Osteoblast (primary cell): ENCODE measurements around the gene DHX36. TPM values are rescaled to one million over a fixed set of nuclear protein-coding genes. Genes with fewer than 3 reads are reported as not detected.
A peak's percentile ranks its signal among the peaks of the same experiment; 100 is the strongest.

Experiments
- DNase-seq: peaks from one replicate; pipeline ENCODE4 v3.0.0; 2011; ENCODE audit warnings: low spot score, mixed read lengths; ENCODE audit not compliant: insufficient read length; ENCODE audit errors: missing footprints
- H2AFZ ChIP-seq: 2 replicates; pipeline ENCODE4 v1.6.0; 2011; ENCODE audit warnings: mild to moderate bottlenecking, low read length
- H3K27ac ChIP-seq: 2 replicates; pipeline ENCODE4 v1.5.1; 2011; ENCODE audit warnings: mild to moderate bottlenecking, low read depth, low read length, moderate library complexity
- H3K27me3 ChIP-seq: 2 replicates; pipeline ENCODE4 v1.6.0; 2012; ENCODE audit warnings: mild to moderate bottlenecking, control low read depth, inconsistent platforms, low read length, moderate library complexity; ENCODE audit not compliant: insufficient read depth
- H3K36me3 ChIP-seq: 2 replicates; pipeline ENCODE4 v1.5.1; 2011; ENCODE audit warnings: mild to moderate bottlenecking, low read length, control low read depth, moderate library complexity; ENCODE audit not compliant: insufficient read depth
- H3K4me1 ChIP-seq: 2 replicates; pipeline ENCODE4 v1.5.1; 2011; ENCODE audit warnings: mild to moderate bottlenecking, low read length, control low read depth, moderate library complexity; ENCODE audit not compliant: insufficient read depth
- H3K4me2 ChIP-seq: 2 replicates; pipeline ENCODE4 v1.6.0; 2011; ENCODE audit warnings: mild to moderate bottlenecking, low read length; ENCODE audit not compliant: insufficient read depth
- H3K4me3 ChIP-seq: fragments of 200-600 bp; sonication (generic); 3 replicates; pipeline ENCODE4 v1.5.1; 2012; ENCODE audit warnings: mild to moderate bottlenecking, low read length, inconsistent platforms; ENCODE audit not compliant: insufficient read depth
- H3K79me2 ChIP-seq: 2 replicates; pipeline ENCODE4 v1.6.0; 2012; ENCODE audit warnings: mild to moderate bottlenecking, low read length, control low read depth, inconsistent platforms; ENCODE audit not compliant: insufficient read depth
- H3K9me3 ChIP-seq: 2 replicates; pipeline ENCODE4 v1.5.1; 2011; ENCODE audit warnings: low read depth, low read length, control low read depth
- H4K20me1 ChIP-seq: 2 replicates; pipeline ENCODE4 v1.6.0; 2012; ENCODE audit warnings: mild to moderate bottlenecking, low read length, control low read depth; ENCODE audit not compliant: insufficient read depth
- total RNA-seq: library from RNA; depleted of rRNA; stranded (reverse); fragments of >200 nt; gene quantifications from 2 replicates; pipeline ENCODE4 v1.2.3, GENCODE V29; 2012
- TF ChIP-seq, protein P1 (sequence below): IDR thresholded peaks from 2 replicates; pipeline ENCODE4 v1.5.1; 2011; ENCODE audit warnings: mild to moderate bottlenecking, low read depth, low read length, moderate library complexity; ENCODE audit errors: extremely low read depth

Gene DHX36
- total RNA-seq, 1 donor: 40.2 TPM

DNA sequence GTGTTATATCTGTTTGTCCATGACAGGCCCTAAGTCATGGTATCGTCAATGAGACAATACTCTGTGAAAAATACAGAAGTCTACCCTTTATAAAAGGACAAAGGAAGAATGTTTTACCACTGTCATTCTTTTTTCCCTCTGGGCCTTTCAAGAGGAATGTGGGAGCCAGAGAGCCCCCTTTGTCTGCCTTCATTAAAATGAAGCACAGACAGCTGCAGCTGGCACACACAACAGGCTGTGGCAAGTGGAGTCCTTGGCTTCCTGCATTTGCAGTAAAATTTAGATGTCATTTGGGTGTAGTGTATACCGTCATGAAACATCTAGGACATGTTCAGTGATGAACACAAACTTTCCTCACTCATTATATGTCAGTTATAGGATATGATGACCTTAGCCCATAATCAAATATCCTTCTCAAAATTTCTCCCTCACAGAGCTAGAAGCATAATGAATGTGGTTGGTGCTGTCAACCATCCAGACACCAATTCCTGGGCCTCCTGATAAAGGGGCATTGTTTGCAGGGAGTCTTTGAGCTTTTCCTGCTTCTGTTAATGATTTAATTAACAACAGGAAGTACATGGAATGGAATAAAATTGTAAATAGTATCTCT lies 76.4 kb downstream of the DHX36 start:
- Histone ChIP-seq H3K27me3 (no peaks in the 10 kb centered on the region), H3K27ac (no peak overlapping the region), H3K36me3 (peaks cover 6% of the 10 kb centered on the region), H3K4me2 (no peak overlapping the region), H3K9me3 (no peaks in the 10 kb centered on the region), H2AFZ (no peak overlapping the region), H3K4me3 (no peak overlapping the region), H3K79me2 (no peaks in the 10 kb centered on the region), H4K20me1 (no peaks in the 10 kb centered on the region), H3K4me1 (peaks cover 9% of the 10 kb centered on the region)
- TF ChIP-seq, protein P1, sequence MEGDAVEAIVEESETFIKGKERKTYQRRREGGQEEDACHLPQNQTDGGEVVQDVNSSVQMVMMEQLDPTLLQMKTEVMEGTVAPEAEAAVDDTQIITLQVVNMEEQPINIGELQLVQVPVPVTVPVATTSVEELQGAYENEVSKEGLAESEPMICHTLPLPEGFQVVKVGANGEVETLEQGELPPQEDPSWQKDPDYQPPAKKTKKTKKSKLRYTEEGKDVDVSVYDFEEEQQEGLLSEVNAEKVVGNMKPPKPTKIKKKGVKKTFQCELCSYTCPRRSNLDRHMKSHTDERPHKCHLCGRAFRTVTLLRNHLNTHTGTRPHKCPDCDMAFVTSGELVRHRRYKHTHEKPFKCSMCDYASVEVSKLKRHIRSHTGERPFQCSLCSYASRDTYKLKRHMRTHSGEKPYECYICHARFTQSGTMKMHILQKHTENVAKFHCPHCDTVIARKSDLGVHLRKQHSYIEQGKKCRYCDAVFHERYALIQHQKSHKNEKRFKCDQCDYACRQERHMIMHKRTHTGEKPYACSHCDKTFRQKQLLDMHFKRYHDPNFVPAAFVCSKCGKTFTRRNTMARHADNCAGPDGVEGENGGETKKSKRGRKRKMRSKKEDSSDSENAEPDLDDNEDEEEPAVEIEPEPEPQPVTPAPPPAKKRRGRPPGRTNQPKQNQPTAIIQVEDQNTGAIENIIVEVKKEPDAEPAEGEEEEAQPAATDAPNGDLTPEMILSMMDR: no peak
- no peak for DNase-seq

DNA sequence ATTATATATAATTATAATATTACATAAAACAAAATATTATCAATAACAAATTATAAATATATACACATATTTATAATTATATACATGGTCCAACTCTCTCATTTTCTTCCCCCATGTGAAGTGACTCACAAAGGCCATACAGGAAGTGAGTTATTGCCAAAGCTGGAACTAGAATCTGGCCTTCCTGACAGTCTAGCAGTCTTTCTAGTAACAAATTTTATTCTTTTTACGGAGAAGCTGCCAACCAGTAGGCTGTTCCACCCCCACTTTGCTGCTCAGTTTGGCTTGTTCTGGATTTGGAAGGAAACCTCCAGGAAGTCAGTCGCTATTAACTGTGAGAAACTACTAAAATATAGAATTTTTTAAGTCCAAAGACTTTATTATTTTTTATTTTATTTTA lies 79.6 kb downstream of the DHX36 start:
- TF ChIP-seq, protein P1: no peak
- H3K27ac ChIP-seq: no peak overlapping the region
- no peak overlapping the region for H3K4me3 ChIP-seq
- DNase-seq: peak; percentile 39
- H4K20me1 ChIP-seq: no peaks in the 10 kb centered on the region
- peak overlapping the region; percentile 8 for H3K4me2 ChIP-seq
- no peaks in the 10 kb centered on the region for H3K27me3 ChIP-seq
- no peaks in the 10 kb centered on the region for H3K36me3 ChIP-seq
- H2AFZ ChIP-seq: no peak overlapping the region
- H3K79me2 ChIP-seq: no peaks in the 10 kb centered on the region
- peaks cover 9% of the 10 kb centered on the region for H3K4me1 ChIP-seq
- no peaks in the 10 kb centered on the region for H3K9me3 ChIP-seq

DNA sequence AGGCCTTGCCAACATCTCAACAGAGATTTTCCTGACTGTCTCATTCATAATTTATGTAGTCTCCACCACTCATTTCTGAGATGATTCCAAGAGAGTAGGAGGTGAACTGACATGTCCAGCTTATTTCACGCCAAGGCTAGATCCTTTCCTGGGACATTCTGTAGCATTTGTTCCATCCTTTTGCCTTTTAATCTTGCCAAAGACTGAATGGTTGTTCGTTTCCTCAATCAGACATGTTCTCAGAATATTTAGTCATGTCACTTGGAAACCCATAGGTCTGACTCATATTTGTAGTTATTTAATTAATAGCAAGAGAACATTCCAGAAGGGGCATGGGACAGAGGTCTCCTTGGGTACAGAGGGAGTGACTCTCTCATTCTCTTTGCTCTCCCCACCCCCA lies 80.9 kb downstream of the DHX36 start:
- no peaks in the 10 kb centered on the region for H3K79me2 ChIP-seq
- no peaks in the 10 kb centered on the region for H3K9me3 ChIP-seq
- no peaks in the 10 kb centered on the region for H3K27me3 ChIP-seq
- TF ChIP-seq, protein P1: no peak
- no peak overlapping the region for H3K4me3 ChIP-seq
- H3K4me2 ChIP-seq: no peak overlapping the region
- H3K4me1 ChIP-seq: peaks cover 9% of the 10 kb centered on the region
- no peak overlapping the region for H3K27ac ChIP-seq
- DNase-seq: peak; percentile 23
- no peaks in the 10 kb centered on the region for H3K36me3 ChIP-seq
- no peaks in the 10 kb centered on the region for H4K20me1 ChIP-seq
- no peak overlapping the region for H2AFZ ChIP-seq

DNA sequence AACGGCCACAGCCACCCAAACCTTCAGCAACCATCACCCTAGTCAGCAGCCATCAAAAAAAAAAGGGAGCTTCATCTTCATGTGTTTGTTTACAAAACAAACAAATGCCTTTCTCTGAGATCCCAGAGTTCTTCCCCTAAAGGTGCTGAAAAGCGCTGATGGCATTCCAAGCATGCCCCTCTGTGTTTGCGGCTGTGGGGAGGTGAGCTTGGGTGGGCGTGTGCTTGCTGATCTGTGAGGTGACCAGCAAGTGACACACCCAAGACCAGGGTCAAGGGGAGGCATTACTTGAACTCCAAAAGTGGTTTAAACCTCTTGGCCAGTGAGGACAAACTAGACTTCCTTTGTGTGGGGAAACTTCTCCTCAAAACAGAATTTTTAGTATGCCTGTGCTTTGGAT lies 81.5 kb downstream of the DHX36 start:
- no peak overlapping the region for H3K27ac ChIP-seq
- no peaks in the 10 kb centered on the region for H3K9me3 ChIP-seq
- H3K36me3 ChIP-seq: no peaks in the 10 kb centered on the region
- H3K79me2 ChIP-seq: no peaks in the 10 kb centered on the region
- no peak overlapping the region for H3K4me3 ChIP-seq
- peak; percentile 37 for DNase-seq
- peaks cover 9% of the 10 kb centered on the region for H3K4me1 ChIP-seq
- no peaks in the 10 kb centered on the region for H3K27me3 ChIP-seq
- TF ChIP-seq, protein P1: no peak
- H4K20me1 ChIP-seq: no peaks in the 10 kb centered on the region
- no peak overlapping the region for H2AFZ ChIP-seq
- no peak overlapping the region for H3K4me2 ChIP-seq
